ENCODE data around the gene CLIC4.

- TF ChIP-seq EZH2 (IDR thresholded peaks at IDR 0.05; ENCODE audit: insufficient read depth, low read length) (no peak), CTCF (IDR thresholded peaks at IDR 0.05; ENCODE audit: insufficient read depth, low read depth, low read length) (no peak)
Observed at GRCh38 chr1:24778141-24778540, 32.9 kb downstream of the CLIC4 start.

Data from astrocyte (in vitro differentiated cells and primary cell).